Thyroid gland (tissue), 4 donors: ENCODE measurements around the gene STXBP1. TPM values are rescaled to one million over a fixed set of nuclear protein-coding genes. Genes with fewer than 3 reads are reported as not detected.
"Not testable (repeated sequence)": the region's sequence is repeated elsewhere in the genome, so short reads cannot be mapped to it uniquely, and the experiment has no call there.

Experiments used
- DNase-seq, 2 donors: peaks; one replicate each; pipeline ENCODE4 v3.0.0-alpha.2; 2019
- H3K27ac ChIP-seq, 3 donors: fragments of 200-600 bp; sonication (generic); 1 replicate in 2 of 3; 2 replicates in 1 of 3; pipeline ENCODE4 v1.5.1; 2016 to 2019; ENCODE audit warnings: mild to moderate bottlenecking in 1 of 3, moderate library complexity in 1 of 3
- H3K27me3 ChIP-seq: fragments of 200-600 bp; sonication (generic); one replicate; pipeline ENCODE4 v1.5.1; 2019
- H3K36me3 ChIP-seq, 2 donors: fragments of 200-600 bp; sonication (generic); one replicate each; pipeline ENCODE4 v1.5.1; 2016 to 2019
- H3K4me1 ChIP-seq, 2 donors: fragments of 200-600 bp; sonication (generic); one replicate each; pipeline ENCODE4 v1.5.1; 2017 to 2019
- H3K4me3 ChIP-seq, 3 donors: fragments of 200-600 bp; sonication (generic); replicated peaks in 1 of 3; 1 replicate in 2 of 3; 2 replicates in 1 of 3; pipeline ENCODE4 v1.5.1; 2016; ENCODE audit warnings: mild to moderate bottlenecking in 1 of 3
- H3K9me3 ChIP-seq: fragments of 200-600 bp; sonication (generic); one replicate; pipeline ENCODE4 v1.5.1; 2017
- POLR2A ChIP-seq, 2 donors: fragments of 450-650 bp; IDR thresholded peaks; one replicate each; pipeline ENCODE4 v1.6.1; 2017; ENCODE audit warnings: antibody characterized with exemption in 2 of 2, mild to moderate bottlenecking in 2 of 2, moderate library complexity in 1 of 2
- WGBS, 2 donors: methylation state at CpG; one replicate each; pipeline ENCODE4 v1.1.5; 2017; 5-methylcytosine and 5-hydroxymethylcytosine counted together
- intact Hi-C: fragments of 100-400 bp; cut with DNase I; formaldehyde crosslinking; loops from one replicate; pipeline ENCODE4 v1.15.1; 2023
- total RNA-seq, 4 donors: library from RNA; depleted of rRNA; stranded (reverse); fragments of >200 nt; gene quantifications; one replicate each; pipeline ENCODE4 v1.2.3, GENCODE V29; 2016
- TF ChIP-seq, protein P1 (sequence below), 6 experiments: fragments of 200-600 bp in 3 of 6; fragments of 450-650 bp in 3 of 6; sonication (generic) in 3 of 6; IDR thresholded peaks; one replicate each; pipeline ENCODE4 v1.5.1; 2016 to 2019; ENCODE audit warnings: antibody characterized with exemption in 6 of 6, mild to moderate bottlenecking in 2 of 6, inconsistent platforms in 1 of 6, moderate library complexity in 1 of 6

STXBP1 gene
- total RNA-seq, 4 donors from 2014 or later: 23.8 to 139 (median 106) TPM

DNA sequence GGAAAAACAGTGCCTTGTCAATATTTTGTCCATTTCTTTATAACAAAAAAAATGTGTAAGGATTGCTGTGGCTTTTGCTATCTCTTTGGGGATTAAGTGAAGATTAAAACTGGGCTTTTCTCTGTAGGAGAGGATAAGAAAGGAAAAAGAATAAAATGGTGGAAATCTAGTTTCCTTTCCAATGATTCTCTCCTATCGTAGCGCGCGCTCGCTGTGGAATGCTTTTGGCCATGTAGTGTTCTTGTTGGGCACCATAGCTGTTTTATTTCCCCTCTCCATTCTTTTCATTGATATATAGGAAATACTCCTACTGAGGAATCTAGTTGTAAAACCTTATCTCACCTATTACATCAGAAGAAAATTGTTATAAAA lies 1.5 kb downstream of the STXBP1 start:
- H3K27ac ChIP-seq: peak overlapping the region; percentile 49 to 96 (median 89)
- no peak for DNase-seq
- peaks cover 4% of the 10 kb centered on the region in 2 donors for H3K4me1 ChIP-seq
- no peaks in the 10 kb centered on the region for H3K9me3 ChIP-seq
- intact Hi-C loops: no loop called here
- H3K27me3 ChIP-seq: no peaks in the 10 kb centered on the region
- 43 to 61% methylated on average over 5 of the region's 5 CpGs for WGBS, 2 donors
- H3K36me3 ChIP-seq: no peaks in the 10 kb centered on the region
- H3K4me3 ChIP-seq: peak overlapping the region in 2 of 3 donors; percentile 69 to 89
- no peak for TF ChIP-seq POLR2A (IDR thresholded peaks at IDR 0.05)
- TF ChIP-seq, protein P1, sequence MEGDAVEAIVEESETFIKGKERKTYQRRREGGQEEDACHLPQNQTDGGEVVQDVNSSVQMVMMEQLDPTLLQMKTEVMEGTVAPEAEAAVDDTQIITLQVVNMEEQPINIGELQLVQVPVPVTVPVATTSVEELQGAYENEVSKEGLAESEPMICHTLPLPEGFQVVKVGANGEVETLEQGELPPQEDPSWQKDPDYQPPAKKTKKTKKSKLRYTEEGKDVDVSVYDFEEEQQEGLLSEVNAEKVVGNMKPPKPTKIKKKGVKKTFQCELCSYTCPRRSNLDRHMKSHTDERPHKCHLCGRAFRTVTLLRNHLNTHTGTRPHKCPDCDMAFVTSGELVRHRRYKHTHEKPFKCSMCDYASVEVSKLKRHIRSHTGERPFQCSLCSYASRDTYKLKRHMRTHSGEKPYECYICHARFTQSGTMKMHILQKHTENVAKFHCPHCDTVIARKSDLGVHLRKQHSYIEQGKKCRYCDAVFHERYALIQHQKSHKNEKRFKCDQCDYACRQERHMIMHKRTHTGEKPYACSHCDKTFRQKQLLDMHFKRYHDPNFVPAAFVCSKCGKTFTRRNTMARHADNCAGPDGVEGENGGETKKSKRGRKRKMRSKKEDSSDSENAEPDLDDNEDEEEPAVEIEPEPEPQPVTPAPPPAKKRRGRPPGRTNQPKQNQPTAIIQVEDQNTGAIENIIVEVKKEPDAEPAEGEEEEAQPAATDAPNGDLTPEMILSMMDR (IDR thresholded peaks at IDR 0.05): no peak

DNA sequence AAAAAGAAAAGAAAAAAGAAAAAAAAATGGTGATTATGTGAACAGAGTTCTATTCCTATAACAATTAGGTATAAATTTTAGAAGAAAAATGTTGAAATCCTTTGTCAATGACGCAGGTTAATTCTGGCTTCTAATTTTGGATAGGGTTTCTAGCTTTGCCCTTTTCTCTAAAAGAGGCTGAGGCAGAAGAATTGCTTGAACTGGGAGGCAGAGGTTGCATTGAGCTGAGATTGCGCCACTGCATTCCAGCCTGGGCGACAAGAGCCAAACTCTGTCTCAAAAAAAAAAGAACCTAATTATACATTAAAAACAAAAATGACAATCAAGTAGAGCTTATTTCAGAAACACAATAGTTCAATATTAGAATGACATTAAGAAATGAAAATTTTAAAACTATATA lies 2.9 kb downstream of the STXBP1 start:
- H3K27ac ChIP-seq: peak overlapping the region; percentile 9 to 16 (median 13)
- DNase-seq: peak; percentile 35
- intact Hi-C loops: no loop called here

DNA sequence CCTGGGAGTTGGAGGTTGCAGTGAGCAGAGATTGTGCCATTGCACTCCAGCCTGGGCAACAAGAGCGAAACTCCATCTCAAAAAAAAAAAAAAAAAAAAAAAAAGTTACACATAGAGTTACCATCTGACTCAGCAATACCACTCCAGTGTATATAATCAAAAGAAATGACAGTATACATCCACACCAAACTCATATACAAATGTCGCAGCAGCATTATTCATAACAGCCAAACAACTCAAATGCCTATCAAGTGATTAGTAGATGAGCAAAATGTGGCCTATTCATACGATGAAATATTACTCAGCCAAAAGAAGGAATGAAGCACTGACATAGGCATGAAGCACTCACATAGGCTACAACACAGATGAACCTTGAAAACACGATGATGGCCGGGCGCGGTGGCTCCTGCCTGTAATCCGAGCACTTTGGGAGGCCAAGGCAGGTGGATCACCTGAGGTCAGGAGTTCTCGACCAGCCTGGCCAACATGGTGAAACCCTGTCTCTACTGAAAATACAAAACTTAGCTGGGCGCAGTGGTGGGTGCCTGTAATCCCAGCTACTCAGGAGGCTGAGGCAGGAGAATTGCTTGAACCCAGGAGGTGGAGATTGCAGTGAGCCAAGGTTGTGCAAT lies 9.4 kb downstream of the STXBP1 start:
- intact Hi-C loops, DNase-seq, H3K4me3 ChIP-seq, H3K27ac ChIP-seq, H3K27me3 ChIP-seq, H3K9me3 ChIP-seq, H3K36me3 ChIP-seq, H3K4me1 ChIP-seq: not testable (repeated sequence)
- WGBS, 2 donors: 92 to 93% methylated on average over 10 of the region's 10 CpGs

More for the DNA sequence above, 2.9 kb downstream of the STXBP1 start:
- no peak overlapping the region for H3K4me3 ChIP-seq
- WGBS, 2 donors: 54 to 63% methylated on average over 3 of the region's 3 CpGs
- H3K4me1 ChIP-seq: peaks cover 0 to 4% of the 10 kb centered on the region in 2 donors
- TF ChIP-seq, protein P1 (IDR thresholded peaks at IDR 0.05): no peak
- TF ChIP-seq POLR2A (IDR thresholded peaks at IDR 0.05): no peak
- no peaks in the 10 kb centered on the region for H3K36me3 ChIP-seq
- no peaks in the 10 kb centered on the region for H3K27me3 ChIP-seq
- H3K9me3 ChIP-seq: no peaks in the 10 kb centered on the region

DNA sequence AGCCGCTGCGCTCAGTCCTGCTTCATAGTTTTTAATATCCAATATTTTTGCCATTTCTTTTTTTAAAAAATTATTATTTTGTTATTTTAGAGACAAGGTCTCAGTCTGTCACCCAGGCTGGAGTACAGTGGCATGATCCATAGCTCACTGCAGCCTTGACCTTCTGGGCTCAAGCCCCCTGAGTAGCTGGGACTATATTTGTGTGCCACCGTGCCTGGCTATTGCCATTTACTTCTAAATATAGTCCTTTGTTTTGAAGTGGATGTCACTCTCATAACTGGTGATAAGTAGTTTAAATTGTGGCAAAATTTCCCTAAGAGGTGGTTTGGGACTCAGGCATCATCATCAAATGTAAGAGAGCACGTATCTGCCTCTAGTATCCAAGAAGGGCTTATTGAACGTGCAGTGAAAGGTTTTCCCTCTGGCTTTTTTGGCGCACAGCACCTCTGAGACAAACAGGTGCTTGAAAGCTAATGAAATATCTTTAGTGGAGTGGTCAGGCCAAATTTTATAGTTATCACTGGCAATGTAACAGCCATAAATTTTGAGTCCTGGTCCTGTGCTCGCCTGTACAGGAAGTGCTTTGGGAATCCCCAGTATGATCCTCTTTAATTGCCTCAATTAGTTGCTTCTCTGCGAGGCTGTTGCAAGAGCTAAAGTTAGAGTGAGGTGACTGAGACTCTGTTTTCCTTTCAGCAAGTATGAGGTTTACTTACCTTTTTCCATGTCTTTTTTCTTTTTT lies 14.8 kb downstream of the STXBP1 start:
- intact Hi-C loops: no loop called here
- no peak for DNase-seq
- H3K27me3 ChIP-seq: no peaks in the 10 kb centered on the region
- TF ChIP-seq, protein P1 (IDR thresholded peaks at IDR 0.05): no peak
- no peak for TF ChIP-seq POLR2A (IDR thresholded peaks at IDR 0.05)
- peaks cover 13 to 17% of the 10 kb centered on the region in 2 donors for H3K4me1 ChIP-seq
- 54 to 60% methylated on average over 8 of the region's 8 CpGs for WGBS, 2 donors
- no peaks in the 10 kb centered on the region for H3K9me3 ChIP-seq
- H3K27ac ChIP-seq: peak overlapping the region; percentile 24 to 60 (median 36)
- H3K4me3 ChIP-seq: no peak overlapping the region
- no peaks in the 10 kb centered on the region for H3K36me3 ChIP-seq

DNA sequence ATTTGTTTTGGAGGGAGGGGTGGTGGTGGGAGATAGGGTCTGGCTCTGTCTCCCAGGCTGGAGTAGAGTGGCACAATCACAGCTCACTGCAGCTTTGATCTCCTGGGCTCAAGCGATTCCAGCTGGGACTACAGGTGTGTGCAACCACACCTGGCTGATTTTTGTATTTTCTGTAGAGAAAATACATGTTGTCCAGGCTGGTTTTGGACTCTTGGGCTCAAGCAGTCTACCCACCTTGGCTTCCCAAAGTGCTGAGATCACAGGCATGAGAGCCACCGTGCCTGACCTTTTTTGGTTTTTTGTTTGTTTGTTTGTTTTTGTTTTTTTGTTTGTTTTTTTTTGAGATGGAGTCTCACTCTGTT lies 15.4 kb downstream of the STXBP1 start:
- 37% methylated on average over 2 of the region's 2 CpGs for WGBS, 2 donors
- H3K36me3 ChIP-seq: no peaks in the 10 kb centered on the region
- H3K27me3 ChIP-seq: no peaks in the 10 kb centered on the region
- no peak overlapping the region for H3K4me3 ChIP-seq
- TF ChIP-seq, protein P1 (IDR thresholded peaks at IDR 0.05): no peak
- TF ChIP-seq POLR2A (IDR thresholded peaks at IDR 0.05): no peak
- no peaks in the 10 kb centered on the region for H3K9me3 ChIP-seq
- DNase-seq: peak; percentile 50 to 60
- H3K27ac ChIP-seq: peak overlapping the region; percentile 24 to 60 (median 36)
- peaks cover 14 to 17% of the 10 kb centered on the region in 2 donors for H3K4me1 ChIP-seq
- intact Hi-C loops: no loop called here
